ENCODE measurements around the gene COL6A1. TPM values are rescaled to one million over a fixed set of nuclear protein-coding genes. Genes with fewer than 3 reads are reported as not detected.
A peak's percentile ranks its signal among the peaks of the same experiment; 100 is the strongest.

COL6A1 gene
- total RNA-seq, 1 experiment from 2014 or later: 193 TPM

- Mint-ChIP-seq H3K4me3 (no peak overlapping the region), H3K36me3 (ENCODE audit: insufficient read depth in 1 of 3, low read depth in 3 of 3) (peaks cover 8 to 35% (median 10%) of the 10 kb centered on the region in 3 experiments; a peak in 6 of 7 replicates), H3K4me1 (no peaks in the 10 kb centered on the region), H3K9me3 (no peaks in the 10 kb centered on the region), H3K27me3 (ENCODE audit: low read depth) (no peaks in the 10 kb centered on the region), H3K27ac (no peak overlapping the region)
- Histone ChIP-seq H3K18ac (ENCODE audit: insufficient read length, low read depth, low read length) (no peak overlapping the region), H3K23ac (ENCODE audit: insufficient read length, low read depth, low read length) (no peak overlapping the region), H3K4me2 (ENCODE audit: insufficient read depth, insufficient read length, low read length) (no peak overlapping the region), H2BK120ac (ENCODE audit: low read depth, low read length, poor library complexity, severe bottlenecking) (no peak overlapping the region), H3K79me2 (ENCODE audit: insufficient read depth, low read length) (no peaks in the 10 kb centered on the region), H3K9me3 (ENCODE audit: control insufficient read depth, low read depth, low read length) (no peaks in the 10 kb centered on the region), H3K14ac (ENCODE audit: insufficient read depth, low read length) (no peak overlapping the region), H2AFZ (ENCODE audit: low read length) (no peak overlapping the region), H4K8ac (replicated peaks; ENCODE audit: insufficient read length, low read depth, low read length) (no peak overlapping the region), H3K4me1 (ENCODE audit: insufficient read depth, low read length) (no peaks in the 10 kb centered on the region), H2BK12ac (ENCODE audit: insufficient read length, low read depth, low read length) (no peak overlapping the region), H3K9ac (ENCODE audit: extremely low read depth, insufficient read length, low read length) (no peak overlapping the region), H3K27me3 (ENCODE audit: insufficient read depth, low read length) (no peaks in the 10 kb centered on the region), H3K79me1 (ENCODE audit: insufficient read depth, low read depth, low read length, poor library complexity, severe bottlenecking) (no peaks in the 10 kb centered on the region), H2BK20ac (ENCODE audit: low read depth, low read length, poor library complexity, severe bottlenecking) (no peak overlapping the region), H2AK5ac (ENCODE audit: insufficient read length, low read length) (no peak overlapping the region), H2BK15ac (ENCODE audit: low read depth, low read length) (no peak overlapping the region), H3K4ac (ENCODE audit: low read depth, low read length) (no peak overlapping the region), H3K23me2 (ENCODE audit: insufficient read length, low read depth, low read length, poor library complexity, severe bottlenecking) (no peaks in the 10 kb centered on the region), H4K5ac (ENCODE audit: insufficient read length, low read depth, low read length) (no peak overlapping the region), H2BK5ac (ENCODE audit: insufficient read length, low read length) (no peak overlapping the region), H4K20me1 (ENCODE audit: control insufficient read depth, insufficient read depth, insufficient read length) (no peaks in the 10 kb centered on the region), H4K91ac (ENCODE audit: insufficient read length, low read depth, low read length) (no peak overlapping the region), H3T11ph (ENCODE audit: low read length) (no peak overlapping the region), H3K27ac (ENCODE audit: insufficient read length, low read depth, low read length) (no peak overlapping the region), H3K56ac (ENCODE audit: insufficient read length, low read depth, low read length) (no peak overlapping the region)
- DNase-seq: peak; percentile 18
- TF ChIP-seq, protein P1, sequence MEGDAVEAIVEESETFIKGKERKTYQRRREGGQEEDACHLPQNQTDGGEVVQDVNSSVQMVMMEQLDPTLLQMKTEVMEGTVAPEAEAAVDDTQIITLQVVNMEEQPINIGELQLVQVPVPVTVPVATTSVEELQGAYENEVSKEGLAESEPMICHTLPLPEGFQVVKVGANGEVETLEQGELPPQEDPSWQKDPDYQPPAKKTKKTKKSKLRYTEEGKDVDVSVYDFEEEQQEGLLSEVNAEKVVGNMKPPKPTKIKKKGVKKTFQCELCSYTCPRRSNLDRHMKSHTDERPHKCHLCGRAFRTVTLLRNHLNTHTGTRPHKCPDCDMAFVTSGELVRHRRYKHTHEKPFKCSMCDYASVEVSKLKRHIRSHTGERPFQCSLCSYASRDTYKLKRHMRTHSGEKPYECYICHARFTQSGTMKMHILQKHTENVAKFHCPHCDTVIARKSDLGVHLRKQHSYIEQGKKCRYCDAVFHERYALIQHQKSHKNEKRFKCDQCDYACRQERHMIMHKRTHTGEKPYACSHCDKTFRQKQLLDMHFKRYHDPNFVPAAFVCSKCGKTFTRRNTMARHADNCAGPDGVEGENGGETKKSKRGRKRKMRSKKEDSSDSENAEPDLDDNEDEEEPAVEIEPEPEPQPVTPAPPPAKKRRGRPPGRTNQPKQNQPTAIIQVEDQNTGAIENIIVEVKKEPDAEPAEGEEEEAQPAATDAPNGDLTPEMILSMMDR (conservative IDR thresholded peaks at IDR 0.05): no peak
- WGBS (ENCODE audit: extremely low coverage, insufficient read length, low lambda C conversion rate): no CpG with 5 or more reads among the region's 33 CpGs
Observed at GRCh38 chr21:45998871-45999580, 17.5 kb downstream of the COL6A1 start.
